GM12801 (cell line): ENCODE data around the gene STX10.

Source experiments
- TF ChIP-seq, protein P1 (sequence below): IDR thresholded peaks from one replicate; pipeline ENCODE4 v1.5.1; 2011; ENCODE audit warnings: control low read depth; ENCODE audit not compliant: insufficient read length; ENCODE audit errors: extremely low read depth

STX10 gene

DNA sequence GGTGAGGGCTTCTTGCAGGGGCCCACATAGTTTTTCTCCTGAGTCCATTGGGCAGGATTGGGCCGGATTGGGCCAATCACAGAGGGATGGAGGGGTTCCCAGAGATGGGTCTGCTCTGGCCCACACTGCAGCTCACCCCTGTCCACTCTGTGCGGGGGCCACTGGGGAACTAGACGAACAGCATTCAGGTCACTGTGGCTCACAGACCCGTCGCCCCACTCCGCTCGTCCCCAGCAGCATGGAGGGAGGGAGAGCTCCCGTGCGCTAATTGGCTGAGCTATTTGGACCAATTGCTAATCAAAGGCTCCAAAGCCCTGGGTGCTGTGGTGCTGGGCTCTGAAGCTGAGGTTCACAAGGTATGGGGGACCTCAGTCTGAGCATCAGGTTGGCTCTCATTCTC, 20.8 kb downstream of the STX10 start:
- TF ChIP-seq, protein P1, sequence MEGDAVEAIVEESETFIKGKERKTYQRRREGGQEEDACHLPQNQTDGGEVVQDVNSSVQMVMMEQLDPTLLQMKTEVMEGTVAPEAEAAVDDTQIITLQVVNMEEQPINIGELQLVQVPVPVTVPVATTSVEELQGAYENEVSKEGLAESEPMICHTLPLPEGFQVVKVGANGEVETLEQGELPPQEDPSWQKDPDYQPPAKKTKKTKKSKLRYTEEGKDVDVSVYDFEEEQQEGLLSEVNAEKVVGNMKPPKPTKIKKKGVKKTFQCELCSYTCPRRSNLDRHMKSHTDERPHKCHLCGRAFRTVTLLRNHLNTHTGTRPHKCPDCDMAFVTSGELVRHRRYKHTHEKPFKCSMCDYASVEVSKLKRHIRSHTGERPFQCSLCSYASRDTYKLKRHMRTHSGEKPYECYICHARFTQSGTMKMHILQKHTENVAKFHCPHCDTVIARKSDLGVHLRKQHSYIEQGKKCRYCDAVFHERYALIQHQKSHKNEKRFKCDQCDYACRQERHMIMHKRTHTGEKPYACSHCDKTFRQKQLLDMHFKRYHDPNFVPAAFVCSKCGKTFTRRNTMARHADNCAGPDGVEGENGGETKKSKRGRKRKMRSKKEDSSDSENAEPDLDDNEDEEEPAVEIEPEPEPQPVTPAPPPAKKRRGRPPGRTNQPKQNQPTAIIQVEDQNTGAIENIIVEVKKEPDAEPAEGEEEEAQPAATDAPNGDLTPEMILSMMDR: no peak

DNA sequence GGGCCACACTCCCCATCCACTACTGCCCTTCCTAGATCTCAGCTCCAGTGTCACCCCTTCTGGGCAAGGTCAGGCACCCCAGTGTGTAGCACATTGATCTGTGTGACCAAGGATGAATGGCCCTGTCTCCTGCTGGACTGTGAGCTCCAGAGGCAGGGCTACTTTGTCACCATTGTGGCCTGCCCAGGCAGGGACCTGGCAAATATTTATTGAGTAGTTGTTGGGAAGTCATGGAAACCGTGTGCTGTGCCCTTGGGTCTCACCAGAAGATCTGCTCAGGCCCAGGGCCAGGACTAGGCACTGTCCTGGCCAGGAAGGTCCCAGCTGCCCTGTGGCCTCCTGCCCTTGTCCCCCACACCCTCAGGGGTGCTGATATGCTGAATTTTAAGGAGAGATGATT, 21.6 kb downstream of the STX10 start:
- TF ChIP-seq, protein P1: no peak

DNA sequence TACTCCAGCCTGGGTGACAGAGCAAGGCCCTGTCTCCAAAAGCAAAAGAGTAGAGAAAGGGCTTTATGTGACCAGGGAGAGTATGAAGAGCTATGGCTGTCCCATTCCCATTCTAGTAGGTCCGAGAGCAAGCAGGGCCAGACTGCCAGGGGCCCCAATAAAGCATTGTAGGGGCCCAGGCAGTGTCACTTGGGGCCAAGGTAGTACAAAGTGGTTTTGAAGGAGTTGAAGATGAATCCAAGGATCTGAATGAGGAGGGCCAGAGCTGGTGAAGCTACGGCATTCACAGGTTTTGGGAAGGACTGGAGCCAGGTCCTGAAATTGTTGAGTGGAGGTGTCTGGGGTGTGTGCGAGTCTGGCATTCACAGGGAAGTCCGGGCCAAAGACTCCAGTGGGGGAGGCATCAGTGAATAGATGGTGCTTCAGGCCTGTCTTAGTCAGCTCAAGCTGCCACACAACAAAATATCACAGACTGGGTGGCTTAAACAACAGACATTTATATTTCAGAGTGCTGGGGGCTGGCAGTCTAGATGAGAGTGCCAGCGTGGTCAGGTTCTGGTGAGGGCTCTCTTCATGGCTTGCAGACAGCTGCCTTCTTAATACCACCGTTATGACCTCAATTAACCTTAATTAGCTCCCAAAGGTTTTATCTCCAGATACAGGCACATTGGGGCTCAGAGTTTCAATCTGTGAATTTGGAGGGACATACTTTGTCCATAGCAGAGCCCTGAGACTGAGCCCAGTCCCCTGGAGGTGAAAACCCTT, 22.2 kb downstream of the STX10 start:
- TF ChIP-seq, protein P1: no peak

DNA sequence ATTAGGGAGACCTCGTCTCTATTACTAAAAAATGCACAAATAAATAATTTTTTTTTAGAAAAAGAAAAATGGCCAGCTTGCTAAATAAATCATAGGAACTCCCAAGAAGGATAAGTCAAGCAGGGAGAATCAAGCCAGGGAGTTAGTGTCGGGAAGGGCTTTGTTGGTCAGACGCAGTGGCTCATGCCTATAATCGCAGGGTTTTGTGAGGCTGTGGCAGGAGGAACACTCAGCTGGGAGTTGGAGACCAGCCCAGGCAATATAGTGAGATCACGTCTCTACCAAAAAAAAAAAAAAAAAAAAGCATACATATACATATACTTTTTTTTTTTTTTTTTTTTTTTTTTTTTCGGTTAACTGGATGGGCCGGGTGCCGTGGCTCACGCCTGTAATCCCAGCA, 23.1 kb downstream of the STX10 start:
- TF ChIP-seq, protein P1: no peak

DNA sequence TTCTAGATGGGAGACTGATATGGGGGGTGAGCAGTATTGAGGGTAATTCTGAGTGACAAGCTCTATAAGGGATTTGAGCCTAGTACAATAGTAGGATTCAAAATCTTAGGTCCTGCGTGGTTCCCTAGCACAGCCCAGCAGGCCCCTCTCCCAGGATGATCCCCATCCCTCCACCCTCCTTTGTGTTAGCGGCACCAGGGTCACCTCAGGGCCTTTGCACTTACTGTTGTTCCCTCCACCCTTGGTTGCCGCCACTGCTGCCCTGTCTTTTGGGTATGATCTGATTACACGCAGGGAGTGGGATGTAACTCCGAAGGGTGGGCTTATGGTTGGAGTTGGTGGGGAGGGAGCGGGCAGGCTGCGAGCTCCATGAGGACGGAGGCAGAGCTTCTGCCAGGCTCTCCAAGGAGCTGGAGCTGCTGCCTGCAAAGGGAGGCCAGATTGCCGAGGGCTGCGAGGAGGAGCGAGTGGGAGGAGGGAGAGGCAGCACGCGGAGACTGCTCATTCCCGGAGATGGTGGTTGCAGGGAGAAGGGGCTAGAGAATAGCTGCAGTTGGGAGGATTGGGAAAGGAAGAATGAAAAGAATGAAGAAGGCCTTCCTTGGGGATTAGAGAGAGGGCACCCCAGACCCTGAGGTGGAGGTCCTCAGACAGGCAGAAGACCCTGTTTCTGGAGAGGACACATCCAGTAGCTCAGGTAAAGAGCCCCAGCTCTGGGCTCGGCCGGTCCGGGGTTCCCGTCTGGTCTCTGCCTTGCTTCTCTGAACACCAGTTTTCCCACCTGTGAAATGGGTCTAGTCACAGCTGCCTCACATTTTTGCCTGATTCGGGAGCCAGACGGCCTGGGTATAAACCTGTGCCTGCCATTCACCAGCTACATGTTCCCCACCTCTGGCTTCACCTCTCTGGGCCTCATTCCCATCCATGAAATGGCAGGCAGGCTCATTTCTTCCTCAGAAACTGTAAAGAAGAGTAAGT, 26.9 kb downstream of the STX10 start:
- TF ChIP-seq, protein P1: no peak

DNA sequence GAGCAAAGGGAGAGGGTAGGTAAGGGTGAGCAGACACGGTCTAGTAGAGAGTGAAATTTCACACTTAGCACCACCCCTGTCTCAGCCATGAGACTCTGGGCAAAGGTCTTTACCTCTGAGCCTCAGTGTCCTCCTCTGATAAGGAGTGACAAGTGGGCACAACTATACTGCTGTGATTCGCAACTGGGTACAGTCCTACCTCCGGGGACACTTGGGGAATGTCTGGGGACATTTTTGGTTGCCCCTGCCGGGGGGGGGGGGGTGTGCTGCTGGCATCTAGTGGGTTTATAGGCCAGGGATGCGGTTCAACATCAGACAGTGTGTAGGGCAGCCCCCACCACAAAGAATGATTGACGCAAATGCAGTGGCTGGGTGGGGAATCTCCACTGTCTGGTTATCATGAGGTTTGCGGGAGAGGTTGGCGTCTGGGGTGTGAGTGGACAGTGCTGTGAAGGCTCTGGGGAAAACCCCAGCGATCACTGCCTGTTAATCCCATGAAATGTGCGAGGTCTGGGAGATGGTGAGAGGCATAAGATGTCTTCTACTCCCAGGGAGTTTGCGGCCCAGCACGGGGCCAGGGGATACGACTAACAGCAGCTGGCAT, 27.8 kb downstream of the STX10 start:
- TF ChIP-seq, protein P1: no peak
